Endothelial cell of umbilical vein (primary cell): ENCODE data around the gene PTCD3. TPM values are rescaled to one million over a fixed set of nuclear protein-coding genes. Genes with fewer than 3 reads are reported as not detected.

Experiments
- BruUV-seq: library from RNA; stranded (reverse); fragments of 400-500 nt; replicated peaks from 2 replicates; lab custom pipeline; 2021; lab: Mats Ljungman, UMichigan
- CTCF ChIA-PET: fragments of 300-600, 350-600 bp; sonication (Branson Sonifier 250); formaldehyde crosslinking; loops from one replicate; lab custom pipeline; 2021; ENCODE audit warnings: antibody characterized with exemption, inconsistent platforms; lab: Charles Lee
- POLR2A ChIA-PET: fragments of 300-600, 350-600 bp; sonication (Branson Sonifier 250); formaldehyde crosslinking; loops from one replicate; lab custom pipeline; 2021; ENCODE audit warnings: antibody characterized with exemption, inconsistent platforms; lab: Charles Lee
- DNase-seq: peaks from one replicate; pipeline ENCODE4 v3.0.0-alpha.2; 2011; ENCODE audit warnings: low read depth, low spot score
- FAIRE-seq: peaks from 2 replicates; lab custom pipeline; 2011; peaks lifted over from hg19 to GRCh38; lab: Jason Lieb, UNC
- H2AFZ ChIP-seq: 2 replicates; pipeline ENCODE4 v1.6.0; 2012; ENCODE audit warnings: low read depth, low read length, control low read depth, inconsistent platforms
- H3K27ac ChIP-seq: 2 replicates; pipeline ENCODE4 v1.5.1; 2011; ENCODE audit warnings: low read depth, mild to moderate bottlenecking, control low read depth, low read length, moderate library complexity; ENCODE audit not compliant: insufficient read depth
- H3K27me3 ChIP-seq, 2 experiments: 2 replicates each; pipeline versions ENCODE4 v1.6.0 to v1.6.1; 2011; ENCODE audit warnings: low read length in 2 of 2, mixed read lengths in 1 of 2; ENCODE audit not compliant: control insufficient read depth in 2 of 2, insufficient read depth in 2 of 2
- H3K36me3 ChIP-seq, 2 experiments: 2 replicates in 1 of 2; 3 replicates in 1 of 2; pipeline ENCODE4 v1.5.1; 2011; ENCODE audit warnings: low read length in 2 of 2, mild to moderate bottlenecking in 1 of 2, moderate library complexity in 1 of 2; ENCODE audit not compliant: control insufficient read depth in 2 of 2, insufficient read depth in 2 of 2; ENCODE audit errors: extremely low read depth in 1 of 2
- H3K4me1 ChIP-seq: 3 replicates; pipeline ENCODE4 v1.5.1; 2011; ENCODE audit warnings: mild to moderate bottlenecking, low read length; ENCODE audit not compliant: control insufficient read depth, insufficient read depth; ENCODE audit errors: extremely low read depth
- H3K4me2 ChIP-seq: 2 replicates; pipeline ENCODE4 v1.6.1; 2011; ENCODE audit warnings: low read length, control low read depth, mixed read lengths; ENCODE audit not compliant: insufficient read depth
- H3K4me3 ChIP-seq, 3 experiments: fragments of 200-600 bp in 1 of 3; sonication (generic), shearing (Covaris generic) in 1 of 3; replicated peaks in 1 of 3; 2 replicates each; pipeline ENCODE4 v1.5.1; 2011 to 2016; ENCODE audit warnings: control low read depth in 3 of 3, low read length in 3 of 3, mild to moderate bottlenecking in 2 of 3, inconsistent platforms in 1 of 3, low read depth in 1 of 3, moderate library complexity in 1 of 3; ENCODE audit not compliant: insufficient read depth in 1 of 3
- H3K79me2 ChIP-seq: 2 replicates; pipeline ENCODE4 v1.6.0; 2012; ENCODE audit warnings: low read length, inconsistent platforms; ENCODE audit not compliant: control insufficient read depth, insufficient read depth
- H3K9ac ChIP-seq: replicated peaks from 2 replicates; pipeline ENCODE3; 2011; ENCODE audit warnings: low read length, control low read depth; ENCODE audit not compliant: insufficient read depth; ENCODE audit errors: extremely low read depth
- H3K9me1 ChIP-seq: replicated peaks from 3 replicates; pipeline ENCODE4 v1.6.0; 2011; ENCODE audit warnings: mild to moderate bottlenecking, low read length; ENCODE audit not compliant: control insufficient read depth, insufficient read depth; ENCODE audit errors: extremely low read depth
- H3K9me3 ChIP-seq: replicated peaks from 2 replicates; pipeline ENCODE4 v1.5.1; 2012; ENCODE audit warnings: low read length, inconsistent platforms; ENCODE audit not compliant: control insufficient read depth, insufficient read depth
- H4K20me1 ChIP-seq: replicated peaks from 2 replicates; pipeline ENCODE3; 2011; ENCODE audit warnings: mild to moderate bottlenecking, low read length; ENCODE audit not compliant: control insufficient read depth, insufficient read depth; ENCODE audit errors: extremely low read depth
- CTCF ChIP-seq, 2 donors: IDR thresholded peaks; 1 replicate in 1 of 2; 2 replicates in 1 of 2; pipeline ENCODE4 v1.5.1; 2011; ENCODE audit warnings: low read length in 2 of 2, mild to moderate bottlenecking in 2 of 2, moderate library complexity in 2 of 2, control low read depth in 1 of 2, inconsistent platforms in 1 of 2, low read depth in 1 of 2; ENCODE audit not compliant: insufficient read depth in 1 of 2; ENCODE audit errors: extremely low read depth in 1 of 2
- EZH2 ChIP-seq: IDR thresholded peaks from 2 replicates; pipeline ENCODE4 v1.6.1; 2012; ENCODE audit warnings: borderline replicate concordance, low read depth, mild to moderate bottlenecking, moderate library complexity, low read length, inconsistent platforms; ENCODE audit not compliant: severe bottlenecking
- FOS ChIP-seq: IDR thresholded peaks from 2 replicates; pipeline ENCODE4 v1.6.1; 2011; ENCODE audit warnings: mild to moderate bottlenecking, low read length, moderate library complexity, borderline replicate concordance; ENCODE audit not compliant: insufficient read depth
- GATA2 ChIP-seq: IDR thresholded peaks from 2 replicates; pipeline ENCODE4 v1.7.0; 2011; ENCODE audit warnings: low read depth, mild to moderate bottlenecking, moderate library complexity, mixed read lengths, low read length; ENCODE audit not compliant: insufficient read length, insufficient read depth
- JUN ChIP-seq: IDR thresholded peaks from 2 replicates; pipeline ENCODE4 v1.6.1; 2011; ENCODE audit warnings: borderline replicate concordance, low read depth; ENCODE audit not compliant: insufficient read length, insufficient read depth
- MAX ChIP-seq: IDR thresholded peaks from 2 replicates; pipeline ENCODE4 v1.6.1; 2011; ENCODE audit not compliant: insufficient read depth, insufficient read length
- MYC ChIP-seq: IDR thresholded peaks from one replicate; pipeline ENCODE4 v1.6.1; 2011; ENCODE audit warnings: mild to moderate bottlenecking, low read depth, low read length
- POLR2A ChIP-seq: IDR thresholded peaks from 2 replicates; pipeline ENCODE4 v1.6.1; 2012; ENCODE audit warnings: low read depth, mild to moderate bottlenecking, control low read depth, low read length
- POLR2AphosphoS5 ChIP-seq: IDR thresholded peaks from 2 replicates; pipeline ENCODE4 v1.6.1; 2012; ENCODE audit warnings: low read depth, mild to moderate bottlenecking, control low read depth, low read length, moderate library complexity; ENCODE audit not compliant: insufficient read depth
- dilution Hi-C: fragments of 300-500 bp; cut with MboI; formaldehyde crosslinking; loops from one replicate; pipeline ENCODE4 v1.15.0; 2019; ENCODE audit warnings: low sequenced_read_pairs; ENCODE audit not compliant: extremely low pct_ligation_motif_present
- intact Hi-C: fragments of 100-400 bp; cut with micrococcal nuclease; formaldehyde crosslinking; loops from one replicate; pipeline ENCODE4 v1.10.0; 2022
- polyA plus RNA-seq, 4 experiments: library from polyadenylated mRNA; depleted of rRNA in 3 of 4; stranded (reverse) in 3 of 4; unstranded in 1 of 4; fragments of >200 nt; gene quantifications; 2 replicates each; pipeline versions ENCODE4 v1.2.1 to v1.2.3, GENCODE V29; 2011 to 2012; ENCODE audit warnings: missing spikeins in 1 of 4
- total RNA-seq: library from RNA; stranded (reverse); gene quantifications from 2 replicates; pipeline ENCODE4 v1.2.3, GENCODE V29; 2021

Gene PTCD3
- total and polyA plus RNA-seq, 2 donors (not counting 3 experiments of a cell fraction or from before 2014, with no cell fraction given) = 30.4 to 96.0 TPM

- no TSS peak for BruUV-seq
- Histone ChIP-seq H3K27me3 (no peaks in the 10 kb centered on the region), H3K79me2 (peaks cover 1% of the 10 kb centered on the region), H3K4me2 (no peak overlapping the region), H3K9me1 (no peaks in the 10 kb centered on the region), H3K4me1 (no peaks in the 10 kb centered on the region), H3K9ac (no peak overlapping the region), H4K20me1 (no peaks in the 10 kb centered on the region), H3K9me3 (no peaks in the 10 kb centered on the region), H3K27ac (no peak overlapping the region), H2AFZ (no peak overlapping the region), H3K4me3 (no peak overlapping the region), H3K36me3 (peaks cover 16 to 22% of the 10 kb centered on the region in 2 experiments)
- TF ChIP-seq JUN (no peak), POLR2AphosphoS5 (no peak), MYC (no peak), GATA2 (no peak), CTCF (IDR thresholded peaks at IDR 0.05; ENCODE audit: extremely low read depth in 1 of 2, insufficient read depth in 1 of 2, low read depth in 1 of 2, low read length in 2 of 2) (no peak), FOS (no peak), POLR2A (no peak), EZH2 (no peak), MAX (no peak)
- no peak for FAIRE-seq
- POLR2A ChIA-PET = no interaction called here
- no peak for DNase-seq
- intact Hi-C loops = no loop called here
- CTCF ChIA-PET = no interaction called here
- dilution Hi-C loops = no loop called here
Measured at GRCh38 chr2:86150502-86150901, 44.5 kb downstream of the PTCD3 start.
